MV-4-11 (cell line): ENCODE results near the gene USP14.

Experiments used
- DNase-seq: peaks from one replicate; lab custom pipeline; 2025; lab: John Stamatoyannopoulos, UW

Gene USP14

DNA sequence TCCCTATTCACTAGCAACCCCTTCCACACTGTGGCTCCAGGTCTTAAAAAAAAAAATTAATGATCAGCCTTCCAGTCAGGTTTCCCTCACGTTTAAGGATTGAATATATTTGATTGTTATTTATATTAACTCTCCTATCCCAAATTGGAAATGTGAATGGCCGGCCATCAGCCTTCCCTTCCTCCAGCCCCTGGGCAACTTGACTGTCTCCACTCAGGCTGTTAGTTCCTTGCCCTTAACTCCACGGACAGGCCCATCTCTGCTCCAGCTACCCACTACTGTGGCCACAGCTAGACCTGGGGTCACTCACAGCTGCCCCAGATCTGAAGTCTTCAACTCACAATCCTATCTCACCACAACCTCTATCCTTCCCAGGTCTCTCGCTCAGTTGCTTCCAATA is 69.5 kb downstream of the USP14 start:
- DNase-seq, result no peak

DNA sequence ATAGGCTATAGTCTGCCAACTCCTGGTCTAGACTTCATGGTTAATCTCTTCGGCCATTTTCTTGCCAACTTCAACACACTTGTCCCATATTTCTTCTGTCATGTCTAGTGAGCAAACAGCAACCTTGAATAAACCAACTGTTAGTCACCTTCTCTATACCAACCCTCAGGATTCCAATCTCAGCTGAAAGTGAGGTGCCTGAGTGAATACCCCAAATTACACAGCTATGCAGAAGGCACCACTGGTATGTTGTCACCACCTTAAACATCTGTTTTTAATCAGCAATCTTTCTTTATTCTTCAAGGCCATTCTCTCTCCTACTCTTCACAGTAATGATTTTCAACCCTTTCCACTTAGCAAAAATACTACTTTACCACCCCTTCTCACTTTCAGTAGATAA is 70.2 kb downstream of the USP14 start:
- DNase-seq, result no peak

- DNase-seq, result no peak
Observed at GRCh38 chr18:231563-231962, 73.2 kb downstream of the USP14 start.

GRCh38 chr18:240175-240574 is 81.8 kb downstream of the USP14 start:
- DNase-seq, result no peak

DNA sequence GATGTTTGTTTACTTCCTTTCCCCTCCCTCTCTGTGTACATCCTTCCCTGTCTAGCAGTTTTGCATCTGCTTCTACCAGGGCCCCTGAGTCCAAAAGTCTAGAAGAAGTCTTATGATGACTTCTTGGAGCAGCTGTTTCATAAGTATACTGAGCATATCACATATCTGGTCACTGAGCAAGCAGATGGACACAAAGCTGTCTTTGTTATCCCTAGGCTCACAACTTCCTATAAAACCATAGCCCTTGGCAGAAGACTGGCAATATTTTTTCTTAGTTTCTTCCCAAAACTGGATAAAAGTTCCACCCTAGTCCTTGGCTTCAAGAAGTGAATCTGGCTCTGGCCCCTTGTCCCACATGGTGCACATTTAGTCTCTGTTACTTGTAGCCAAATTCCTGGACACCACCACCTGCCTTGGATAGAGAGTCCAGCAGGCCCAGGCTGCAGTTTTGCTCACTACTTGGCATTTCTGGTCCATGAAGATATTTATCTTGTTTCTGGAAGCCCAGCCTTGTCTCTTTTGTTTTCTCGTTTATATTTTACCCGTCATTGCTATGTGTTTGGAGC is 87.0 kb downstream of the USP14 start:
- DNase-seq, result no peak

DNA sequence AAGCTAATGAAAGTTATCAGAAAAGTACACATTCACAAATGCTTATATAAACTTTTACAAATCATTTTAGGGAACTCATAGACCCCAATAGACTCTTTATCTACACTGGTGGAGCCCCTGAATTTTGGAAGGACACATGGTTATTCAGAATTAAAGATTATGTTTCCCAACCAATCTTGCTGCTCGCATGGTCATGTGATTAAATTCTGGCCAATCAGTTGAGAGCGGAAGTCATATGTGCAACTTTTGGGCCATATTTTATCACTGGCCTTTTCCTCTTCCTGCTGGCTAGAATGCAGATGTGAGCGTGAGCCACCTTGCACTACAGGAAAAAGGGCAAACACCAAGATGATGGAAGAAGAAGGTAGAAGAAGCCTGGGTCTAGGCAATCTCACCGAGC is 89.7 kb downstream of the USP14 start:
- no peak for DNase-seq

GRCh38 chr18:250685-251084 is 92.3 kb downstream of the USP14 start:
- no peak for DNase-seq

DNA sequence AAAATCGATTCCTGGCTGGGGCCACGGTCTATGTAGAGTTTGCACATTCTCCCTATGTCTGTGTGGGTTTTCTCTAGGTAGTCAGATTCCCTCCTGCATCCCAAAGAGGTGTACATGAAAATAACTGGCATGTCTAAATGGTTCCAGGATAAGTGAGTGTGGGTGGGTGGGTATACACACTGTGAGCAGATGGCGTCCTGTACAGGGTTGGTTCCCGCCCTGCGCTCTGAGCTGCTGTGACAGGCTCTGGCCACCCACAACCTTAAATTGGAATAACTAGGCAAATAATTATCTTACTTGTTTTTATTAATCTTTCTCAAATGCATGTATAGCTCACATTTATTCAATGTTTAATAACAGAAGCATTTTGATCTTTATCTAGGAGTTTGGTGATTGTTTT is 93.2 kb downstream of the USP14 start:
- no peak for DNase-seq

GRCh38 chr18:253121-253520 is 94.8 kb downstream of the USP14 start:
- DNase-seq, result no peak

- DNase-seq, result no peak
Observed at GRCh38 chr18:255171-255570, 96.8 kb downstream of the USP14 start.

GRCh38 chr18:260547-260946 is 102.2 kb downstream of the USP14 start:
- DNase-seq, result no peak

GRCh38 chr18:261398-262073 is 103.2 kb downstream of the USP14 start:
- no peak for DNase-seq
